RPMI7951 (cell line): ENCODE results near the gene ASIC3. TPM values are rescaled to one million over a fixed set of nuclear protein-coding genes. Genes with fewer than 3 reads are reported as not detected.

Experiments used
- DNase-seq: peaks from one replicate; pipeline ENCODE4 v3.0.0-alpha.2; 2012; ENCODE audit warnings: low read depth
- total RNA-seq: library from RNA; depleted of rRNA; stranded (reverse); fragments of >200 nt; shearing (Covaris generic); gene quantifications from 2 replicates; pipeline ENCODE4 v1.2.3, GENCODE V29; 2014

Gene ASIC3
- total RNA-seq, 1 experiment from 2014 or later: 1.3 TPM

GRCh38 chr7:151085691-151086620, 37.6 kb downstream of the ASIC3 start, which contains the start of gene AGAP3:
Gene AGAP3, plus strand, starts transcription at chr7:151086475. Its CDS starts 267 bp downstream, at chr7:151086742.
- peak; percentile 95 for DNase-seq

- DNase-seq: peak; percentile 37
Observed at GRCh38 chr7:151086802-151087244, 38.5 kb downstream of the ASIC3 start.

- peak; percentile 78 for DNase-seq
Observed at GRCh38 chr7:151087245-151088018, 39.1 kb downstream of the ASIC3 start.

DNA sequence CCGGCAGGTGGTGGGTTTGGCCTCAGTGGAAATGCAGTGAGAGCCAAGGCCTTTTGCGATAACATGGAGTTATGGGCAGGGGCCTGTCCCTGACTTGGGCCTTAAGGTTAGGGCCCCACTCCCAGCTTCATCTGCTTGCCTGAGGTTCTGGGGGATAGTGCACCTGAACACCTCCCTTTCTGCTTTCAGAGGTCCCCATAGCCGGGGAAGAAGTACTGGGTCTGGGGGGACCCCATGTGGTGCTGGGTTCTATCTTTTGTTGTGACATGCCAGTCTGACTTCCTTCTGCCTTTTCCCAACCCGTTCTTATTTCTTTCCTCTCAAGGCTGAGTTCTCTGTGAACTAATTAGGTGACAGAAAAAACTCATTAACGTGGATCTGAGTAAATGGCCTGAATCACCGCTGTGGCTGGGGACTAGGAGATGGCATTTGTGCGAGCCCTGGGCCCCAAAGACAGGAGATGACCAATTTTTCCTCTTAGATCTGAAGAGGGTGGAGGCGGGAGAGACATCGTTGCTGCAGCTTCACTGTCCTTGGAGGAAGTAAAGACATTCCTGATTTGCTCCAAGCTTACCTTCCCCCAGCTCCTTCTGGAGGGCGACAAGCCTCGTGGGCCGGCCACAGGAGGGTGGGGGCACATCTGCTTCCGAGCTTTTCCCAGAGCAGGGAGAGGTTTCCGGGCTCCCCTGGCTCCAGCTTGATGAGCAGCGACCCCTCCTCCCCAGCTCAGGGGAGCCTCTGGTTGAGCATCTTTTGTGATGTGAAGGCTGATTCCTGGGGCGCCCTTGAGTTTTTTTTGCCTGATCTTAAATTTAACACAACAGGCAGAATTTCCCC, 39.9 kb downstream of the ASIC3 start:
- peak; percentile 60 for DNase-seq

DNA sequence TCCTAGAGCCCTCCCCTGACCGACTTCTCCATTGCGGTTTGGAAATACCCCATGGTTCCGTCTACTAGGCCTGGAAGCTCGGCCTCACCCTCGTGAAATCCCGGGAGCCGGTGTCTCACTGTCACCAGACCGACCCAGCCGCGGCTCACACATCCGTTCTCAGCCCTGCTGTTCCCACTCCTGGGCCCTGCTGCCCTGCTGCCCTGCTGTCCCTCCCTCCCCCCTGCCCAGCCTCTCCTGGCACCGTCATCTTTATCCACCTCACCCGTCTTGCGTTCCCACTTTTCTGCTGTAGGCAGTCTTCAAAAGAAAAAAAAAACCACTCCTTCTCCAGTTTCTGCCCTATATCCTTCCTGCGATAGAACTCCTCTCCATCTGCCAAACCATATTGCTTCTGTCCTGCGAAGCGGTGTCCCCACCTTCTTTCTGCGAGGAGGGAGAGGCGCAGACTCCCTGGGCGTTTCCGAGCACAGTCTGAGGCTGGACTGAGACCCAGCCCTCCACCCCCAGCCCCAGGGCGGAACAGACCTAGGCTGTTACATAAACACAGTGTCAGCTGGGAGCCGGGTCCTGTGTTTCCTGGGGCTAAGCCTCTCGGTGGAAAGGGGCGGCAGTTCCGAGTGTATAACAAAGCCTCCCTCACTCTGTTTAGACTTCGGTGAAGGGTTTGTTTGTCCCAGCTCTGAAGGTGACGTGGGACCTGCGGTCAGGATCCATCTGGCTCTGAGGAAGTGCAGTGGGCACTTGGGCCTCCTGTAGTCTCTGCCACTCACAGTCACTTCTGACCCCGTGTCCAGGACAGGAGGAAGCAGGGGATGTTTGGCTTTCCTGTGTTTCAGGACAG, 40.7 kb downstream of the ASIC3 start:
- DNase-seq: peak; percentile 89

DNA sequence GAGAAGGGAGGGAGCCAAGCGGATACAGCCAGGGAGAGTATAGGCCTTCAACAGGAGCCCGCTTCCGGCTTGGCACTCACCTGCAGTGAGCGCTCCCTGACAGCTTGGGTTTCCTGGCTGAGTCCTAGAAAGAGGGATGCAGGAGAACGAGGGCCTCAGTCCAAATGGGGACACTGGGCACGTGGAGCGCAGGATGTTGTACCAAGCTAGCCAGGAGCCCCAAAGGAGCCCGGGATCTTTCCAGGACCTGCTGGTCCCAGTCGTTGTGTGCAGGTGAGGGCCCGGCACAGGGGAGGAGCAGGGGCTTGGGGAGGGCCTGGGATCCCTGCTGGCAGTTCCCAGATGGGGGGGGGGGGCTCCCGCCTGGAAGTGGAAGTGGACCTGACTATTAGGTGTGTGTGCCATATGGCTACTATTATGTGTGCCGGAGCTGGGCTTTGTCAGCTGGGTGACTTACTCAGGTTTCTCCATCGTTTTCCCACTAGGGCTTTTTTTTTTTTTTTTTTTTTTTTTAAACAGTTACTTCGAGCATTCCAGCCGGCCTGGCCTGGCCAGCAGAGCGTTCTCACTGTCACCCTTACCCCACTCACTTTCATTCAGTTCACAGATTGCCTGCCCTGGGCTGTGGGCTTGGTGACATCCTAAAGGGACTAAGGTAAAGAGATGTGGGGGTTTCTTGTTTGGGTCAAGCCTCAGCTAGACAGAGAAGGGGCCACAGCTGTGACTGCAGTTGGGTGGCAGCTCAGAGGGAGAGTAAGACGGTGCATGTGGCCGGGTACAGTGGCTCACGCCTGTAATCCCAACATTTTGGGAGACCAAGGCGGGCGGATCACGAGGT, 41.8 kb downstream of the ASIC3 start:
- DNase-seq: no peak

DNA sequence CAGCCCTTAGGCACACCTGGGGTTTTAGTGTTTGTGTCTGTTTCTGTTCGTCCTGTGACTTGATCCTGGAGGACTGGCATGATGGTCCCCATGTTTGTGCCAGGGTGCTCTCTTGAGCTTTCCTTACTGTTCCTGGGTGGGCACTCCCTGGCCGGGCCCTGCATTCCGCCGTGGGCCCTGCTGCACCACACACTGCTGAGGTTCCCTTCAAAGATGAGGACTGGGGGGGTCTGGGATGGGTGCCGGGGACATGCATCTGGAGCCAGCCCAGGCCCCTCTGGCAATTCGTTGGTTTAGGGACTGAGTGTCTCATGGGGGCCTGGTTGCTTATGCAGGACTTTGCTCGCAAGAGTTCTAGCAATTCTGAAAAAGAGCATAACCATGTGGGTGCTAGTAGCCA, 42.7 kb downstream of the ASIC3 start:
- DNase-seq: no peak

DNA sequence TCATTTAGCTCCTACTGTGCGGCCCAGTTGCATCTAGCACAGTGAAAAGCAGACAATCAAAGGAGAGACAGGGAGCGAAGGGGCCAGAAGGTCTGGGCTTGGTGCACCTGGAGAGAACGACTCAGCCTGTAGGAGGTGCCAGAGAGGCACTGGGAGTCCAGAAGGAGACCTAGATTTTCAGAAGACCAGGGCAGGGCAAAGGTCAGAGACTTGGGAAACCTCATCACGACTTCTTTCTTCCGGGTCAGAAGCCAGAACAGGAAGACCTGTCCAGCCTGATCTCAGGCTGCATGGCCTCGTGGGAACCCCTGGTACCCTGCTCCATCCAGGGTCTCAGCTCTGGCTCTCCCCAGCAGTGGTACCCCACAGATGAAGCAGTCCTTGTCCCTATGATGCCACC, 43.1 kb downstream of the ASIC3 start:
- no peak for DNase-seq

GRCh38 chr7:151091988-151092387, 43.7 kb downstream of the ASIC3 start:
- no peak for DNase-seq

- no peak for DNase-seq
Observed at GRCh38 chr7:151093748-151094147, 45.4 kb downstream of the ASIC3 start.

- no peak for DNase-seq
Observed at GRCh38 chr7:151094675-151095074, 46.3 kb downstream of the ASIC3 start.

DNA sequence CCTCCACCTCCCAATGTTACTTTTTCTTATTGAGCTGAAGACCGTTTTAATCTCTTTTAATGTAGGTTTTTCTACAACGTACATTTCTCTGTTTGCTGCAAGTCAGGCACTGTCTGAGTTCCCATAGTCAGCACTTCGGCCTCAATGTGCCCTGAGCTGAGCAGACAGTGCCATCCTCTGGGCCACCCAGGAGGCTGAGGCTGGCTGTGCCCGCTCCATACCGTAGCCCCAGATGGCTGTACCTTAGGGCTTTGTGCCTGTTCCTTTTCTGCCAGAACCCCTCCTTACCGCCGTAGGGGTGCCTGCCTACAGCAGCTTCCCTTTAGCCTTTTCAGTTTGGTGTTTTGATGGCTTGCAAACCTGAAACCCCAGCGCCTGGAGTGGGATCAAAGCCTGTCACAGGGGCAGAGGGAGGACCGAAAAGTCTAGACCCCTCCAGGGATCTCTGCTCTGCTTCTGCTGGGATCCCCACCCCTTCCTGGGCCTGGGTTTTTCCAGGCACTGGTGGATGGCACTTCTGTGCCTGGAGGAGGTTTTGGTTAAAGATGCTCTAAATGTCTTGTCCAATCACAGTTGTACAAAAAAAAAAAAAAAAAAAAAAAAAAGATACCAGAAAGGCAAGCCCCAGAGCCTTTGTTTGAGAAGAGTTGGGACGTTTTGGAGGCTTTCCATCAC, 46.9 kb downstream of the ASIC3 start:
- DNase-seq: no peak

DNA sequence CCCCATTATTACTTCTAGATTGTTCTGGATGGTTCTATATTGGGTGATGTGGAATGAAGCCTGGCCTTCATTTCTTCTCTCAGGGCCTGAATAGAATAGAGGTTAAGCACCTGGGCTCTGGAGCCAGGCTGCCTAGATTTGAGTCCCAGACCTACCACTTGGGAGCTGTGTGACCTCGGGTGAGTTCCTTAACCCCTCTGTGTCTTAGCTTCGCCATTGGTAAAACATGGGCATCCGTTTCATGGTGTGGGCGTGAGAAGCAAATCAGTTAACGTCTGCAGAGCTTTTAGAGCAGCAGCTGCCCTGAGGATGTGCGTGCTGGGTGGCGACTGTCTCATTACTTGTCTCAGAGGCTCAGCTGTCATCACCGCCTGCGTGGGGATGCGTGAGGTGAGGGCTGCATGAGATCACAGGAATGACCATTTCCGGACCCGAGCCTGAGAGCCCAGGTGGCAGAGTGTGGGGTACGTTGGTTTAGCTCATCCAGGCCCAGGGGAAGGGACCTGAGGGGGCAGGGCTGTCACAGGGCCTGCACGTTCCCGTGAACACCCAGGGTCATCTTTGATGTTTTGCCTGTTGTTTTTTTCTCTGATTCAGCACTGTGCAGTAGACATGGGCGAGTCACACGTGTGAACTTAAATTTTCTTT, 47.6 kb downstream of the ASIC3 start:
- DNase-seq: no peak

- DNase-seq: no peak
Observed at GRCh38 chr7:151099486-151100211, 51.3 kb downstream of the ASIC3 start.

GRCh38 chr7:151100921-151101320, 52.6 kb downstream of the ASIC3 start:
- no peak for DNase-seq

DNA sequence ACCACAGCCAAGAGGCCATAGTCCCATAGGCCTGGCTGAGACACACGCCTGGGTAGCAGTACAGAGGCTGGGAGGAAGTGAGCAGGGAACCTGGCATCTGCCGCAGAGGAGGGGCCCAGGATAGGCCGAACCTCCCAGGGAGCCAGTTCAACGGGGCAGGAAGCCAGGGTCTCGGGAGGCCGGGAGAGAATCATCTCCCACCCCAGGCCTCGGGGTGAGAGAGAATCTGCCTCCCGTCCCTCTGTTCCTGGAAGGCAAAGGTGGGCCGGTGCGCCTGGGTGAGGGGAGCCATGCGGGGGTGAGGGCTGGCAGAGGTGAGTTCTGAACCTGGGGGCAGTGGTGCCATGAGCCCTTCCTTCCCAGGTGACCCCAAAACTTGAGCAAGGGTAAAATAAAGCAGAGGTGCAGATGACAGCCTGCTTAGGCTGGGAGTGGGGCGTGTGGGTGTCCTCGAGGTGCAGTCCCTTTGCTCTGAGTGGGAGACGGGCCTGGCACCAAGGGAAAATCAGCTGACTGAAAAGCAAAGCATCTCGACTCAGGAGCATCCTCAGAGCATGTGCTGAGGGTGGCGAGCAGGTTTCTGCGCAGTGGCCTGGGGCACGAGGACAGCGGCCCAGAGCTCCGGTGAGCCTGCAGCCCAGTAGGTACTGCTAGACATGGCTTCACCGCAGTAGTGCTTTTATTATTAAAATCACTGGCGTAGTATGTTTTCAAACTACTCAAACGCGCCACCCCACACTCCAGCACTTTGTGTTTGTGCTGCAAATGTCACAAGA, 53.5 kb downstream of the ASIC3 start:
- no peak for DNase-seq
